HG03460 (cell line): Measurements from ENCODE around the gene IFT74.

Experiments
- ATAC-seq: cut with Tn5 transposase; IDR thresholded peaks from one replicate; pipeline ENCODE4 v1.9.1; 2021; ENCODE audit not compliant: unreplicated experiment

Gene IFT74

GRCh38 chr9:26973989-26974388 is 17.8 kb downstream of the IFT74 start:
- ATAC-seq, result no peak

- no peak for ATAC-seq
These were observed 18.7 kb downstream of the IFT74 start for GRCh38 chr9:26974927-26975326.

- ATAC-seq, result no peak
These were observed 19.8 kb downstream of the IFT74 start for GRCh38 chr9:26975728-26976707.

- peak; percentile 72 for ATAC-seq
These were observed 27.1 kb downstream of the IFT74 start for GRCh38 chr9:26983340-26983739.

- no peak for ATAC-seq
These were observed 39.6 kb downstream of the IFT74 start for GRCh38 chr9:26995810-26996209.

GRCh38 chr9:27003426-27004077 is 47.3 kb downstream of the IFT74 start:
- no peak for ATAC-seq

- no peak for ATAC-seq
These were observed 49.3 kb downstream of the IFT74 start, which contains the start of gene LRRC19 for GRCh38 chr9:27005491-27005890. Gene LRRC19, minus strand, starts transcription at chr9:27005672. Its CDS starts 5,978 bp downstream, at chr9:26999694.

- ATAC-seq, result no peak
These were observed 63.4 kb downstream of the IFT74 start for GRCh38 chr9:27019589-27019988.

GRCh38 chr9:27022920-27023319 is 66.7 kb downstream of the IFT74 start:
- no peak for ATAC-seq

- ATAC-seq, result no peak
These were observed 73.0 kb downstream of the IFT74 start for GRCh38 chr9:27029186-27029585.

GRCh38 chr9:27033815-27034403 is 77.7 kb downstream of the IFT74 start:
- peak; percentile 81 for ATAC-seq

GRCh38 chr9:27037499-27037898 is 81.3 kb downstream of the IFT74 start:
- no peak for ATAC-seq

- ATAC-seq, result no peak
These were observed 85.5 kb downstream of the IFT74 start for GRCh38 chr9:27041746-27042145.

- ATAC-seq, result no peak
These were observed 86.3 kb downstream of the IFT74 start for GRCh38 chr9:27042476-27042875.

GRCh38 chr9:27043176-27043575 is 87.0 kb downstream of the IFT74 start:
- no peak for ATAC-seq

GRCh38 chr9:27047136-27047535 is 90.9 kb downstream of the IFT74 start:
- no peak for ATAC-seq

- ATAC-seq, result no peak
These were observed 97.3 kb downstream of the IFT74 start for GRCh38 chr9:27053369-27054022.

- no peak for ATAC-seq
These were observed 97.9 kb downstream of the IFT74 start for GRCh38 chr9:27054125-27054524.

GRCh38 chr9:27054841-27055240 is 98.6 kb downstream of the IFT74 start:
- ATAC-seq, result no peak

GRCh38 chr9:27059412-27059811 is 103.2 kb downstream of the IFT74 start:
- no peak for ATAC-seq

GRCh38 chr9:27059907-27060306 is 103.7 kb downstream of the IFT74 start:
- no peak for ATAC-seq
